HepG2 (cell line): ENCODE results near the gene NFAT5. TPM values are rescaled to one million over a fixed set of nuclear protein-coding genes. Genes with fewer than 3 reads are reported as not detected.

Experiments used
- ARID2 ChIP-seq: sonication (generic); formaldehyde crosslinking; IDR thresholded peaks from 2 replicates; pipeline ENCODE4 v1.8.1; 2022; ENCODE audit warnings: mild to moderate bottlenecking, missing genetic modification reagents, borderline replicate concordance
- ERF ChIP-seq: IDR thresholded peaks from 2 replicates; pipeline ENCODE4 v1.6.1; 2018; ENCODE audit warnings: missing biosample characterization, missing genetic modification reagents
- ETV6 ChIP-seq: sonication (generic); formaldehyde crosslinking; conservative IDR thresholded peaks from 2 replicates; pipeline ENCODE4 v1.4.0; 2020; ENCODE audit warnings: missing genetic modification reagents
- HDAC1 ChIP-seq: sonication (generic); formaldehyde crosslinking; IDR thresholded peaks from 2 replicates; pipeline ENCODE4 v1.5.1; 2020; ENCODE audit warnings: mild to moderate bottlenecking, missing genetic modification reagents
- KDM5A ChIP-seq: fragments of 200-600 bp; sonication (generic); IDR thresholded peaks from 2 replicates; pipeline ENCODE4 v1.7.0; 2018; ENCODE audit warnings: antibody characterized with exemption, mild to moderate bottlenecking, low read length, borderline replicate concordance
- KMT2B ChIP-seq: IDR thresholded peaks from 2 replicates; pipeline ENCODE4 v1.6.1; 2016; ENCODE audit warnings: missing genetic modification reagents, missing compliant biosample characterization
- RCOR2 ChIP-seq: IDR thresholded peaks from 2 replicates; pipeline ENCODE4 v1.6.1; 2016; ENCODE audit warnings: missing biosample characterization, missing genetic modification reagents
- SAP130 ChIP-seq: IDR thresholded peaks from 2 replicates; pipeline ENCODE4 v1.6.1; 2016; ENCODE audit warnings: low read depth
- XRCC5 ChIP-seq: fragments of 200-400 bp; formaldehyde crosslinking; optimal IDR thresholded peaks from 2 replicates; pipeline ENCODE3; 2017; ENCODE audit warnings: mild to moderate bottlenecking, low read length
- ZFP82 ChIP-seq: sonication (generic); formaldehyde crosslinking; IDR thresholded peaks from 2 replicates; pipeline ENCODE4 v1.5.1; 2020; ENCODE audit warnings: mild to moderate bottlenecking, missing genetic modification reagents, borderline replicate concordance
- ZNF724P ChIP-seq: sonication (generic); formaldehyde crosslinking; IDR thresholded peaks from 2 replicates; pipeline ENCODE4 v1.8.0; 2022; ENCODE audit warnings: missing genetic modification reagents, borderline replicate concordance
- ZNF775 ChIP-seq: sonication (generic); formaldehyde crosslinking; IDR thresholded peaks from 2 replicates; pipeline ENCODE4 v1.4.0; 2020; ENCODE audit warnings: missing genetic modification reagents, mild to moderate bottlenecking, moderate library complexity, borderline replicate concordance
- ZSCAN25 ChIP-seq: sonication (generic); formaldehyde crosslinking; IDR thresholded peaks from 2 replicates; pipeline ENCODE4 v1.8.0; 2022; ENCODE audit warnings: mild to moderate bottlenecking, missing genetic modification reagents
- polyA plus RNA-seq, 8 experiments: library from polyadenylated mRNA; depleted of rRNA in 3 of 8; stranded (reverse) in 7 of 8; unstranded in 1 of 8; fragments of >200 nt; fragmentation: Illumina TruSeq in 4 of 8; extraction: Trizol in 4 of 8; gene quantifications; 2 replicates each; pipeline versions ENCODE4 v1.2.1 to v1.2.3, GENCODE V29; 2011 to 2016; ENCODE audit warnings: low read depth in 4 of 8, missing spikeins in 1 of 8, mixed read lengths in 1 of 8; ENCODE audit not compliant: insufficient read depth in 1 of 8
- total RNA-seq, 5 experiments: library from RNA; depleted of rRNA; stranded (reverse); fragments of >200 nt; fragmentation: Illumina TruSeq; extraction: Trizol; gene quantifications; 2 replicates each; pipeline ENCODE4 v1.2.3, GENCODE V29; 2016; ENCODE audit warnings: low read depth in 1 of 5
- TF ChIP-seq, protein P1 (sequence below): sonication (generic); formaldehyde crosslinking; IDR thresholded peaks from 2 replicates; pipeline ENCODE4 v1.8.1; 2023; ENCODE audit warnings: mild to moderate bottlenecking, moderate library complexity, missing genetic modification reagents
- TF ChIP-seq, protein P2 (sequence below): sonication (generic); formaldehyde crosslinking; IDR thresholded peaks from 2 replicates; pipeline ENCODE4 v1.8.1; 2023; ENCODE audit warnings: mild to moderate bottlenecking, missing genetic modification reagents
- TF ChIP-seq, protein P3 (sequence below): sonication (generic); formaldehyde crosslinking; IDR thresholded peaks from 2 replicates; pipeline ENCODE4 v1.8.0; 2022; ENCODE audit warnings: mild to moderate bottlenecking, missing genetic modification reagents; ENCODE audit not compliant: insufficient replicate concordance
- TF ChIP-seq, protein P4 (sequence below): sonication (generic); formaldehyde crosslinking; IDR thresholded peaks from 2 replicates; pipeline ENCODE4 v1.8.0; 2022; ENCODE audit warnings: missing genetic modification reagents, low read depth, mild to moderate bottlenecking, borderline replicate concordance
- TF ChIP-seq, protein P5 (sequence below), 2 experiments: sonication (generic) in 1 of 2; formaldehyde crosslinking in 1 of 2; IDR thresholded peaks; 2 replicates each; pipeline versions ENCODE4 v1.4.0 to v1.6.1; 2018 to 2020; ENCODE audit warnings: missing genetic modification reagents in 2 of 2, borderline replicate concordance in 1 of 2, low read depth in 1 of 2, mild to moderate bottlenecking in 1 of 2, missing biosample characterization in 1 of 2
- TF ChIP-seq, protein P6 (sequence below): sonication (generic); formaldehyde crosslinking; conservative IDR thresholded peaks from 2 replicates; pipeline ENCODE4 v1.8.0; 2022; ENCODE audit warnings: mild to moderate bottlenecking, moderate library complexity, missing genetic modification reagents

The NFAT5 gene
- total and polyA plus RNA-seq, 2 of the 13 experiments (the other 11 are each of a cell fraction or from before 2014, with no cell fraction given) = 20.5 to 54.3 TPM

DNA sequence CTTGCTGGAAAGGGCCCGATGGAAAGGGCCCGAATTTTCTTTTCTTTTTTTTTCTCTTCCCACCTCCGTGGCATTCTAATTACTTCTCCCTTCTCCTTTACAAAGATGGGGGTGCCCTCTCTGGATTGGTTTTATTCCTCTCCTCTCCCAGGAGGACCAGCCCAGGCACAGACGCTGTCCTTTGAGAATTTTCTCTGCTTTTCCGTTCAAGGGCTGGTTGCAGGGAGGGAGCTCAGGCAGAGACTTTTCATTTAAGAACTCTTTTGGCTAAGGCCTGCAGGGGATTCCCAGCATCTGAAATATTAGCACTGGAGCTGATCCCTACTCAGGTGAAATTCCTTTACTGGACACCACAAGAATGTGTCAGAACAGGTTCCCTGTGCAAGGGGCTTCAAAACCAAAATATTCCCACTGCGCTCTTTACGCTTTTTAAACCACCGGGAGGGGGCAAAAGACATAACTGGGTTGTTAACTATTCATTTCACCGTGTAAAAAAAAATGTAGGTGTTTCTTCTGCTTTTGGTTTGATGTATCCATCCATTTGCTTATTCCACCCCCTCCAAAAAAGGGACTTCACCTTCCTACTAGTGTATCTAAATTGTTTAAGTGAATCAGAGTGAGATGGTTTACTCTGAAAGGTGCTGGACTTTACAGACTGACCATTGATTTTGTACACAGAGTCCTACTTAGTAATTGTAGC lies 1.4 kb downstream of the NFAT5 start (continued):
- TF ChIP-seq, protein P1, sequence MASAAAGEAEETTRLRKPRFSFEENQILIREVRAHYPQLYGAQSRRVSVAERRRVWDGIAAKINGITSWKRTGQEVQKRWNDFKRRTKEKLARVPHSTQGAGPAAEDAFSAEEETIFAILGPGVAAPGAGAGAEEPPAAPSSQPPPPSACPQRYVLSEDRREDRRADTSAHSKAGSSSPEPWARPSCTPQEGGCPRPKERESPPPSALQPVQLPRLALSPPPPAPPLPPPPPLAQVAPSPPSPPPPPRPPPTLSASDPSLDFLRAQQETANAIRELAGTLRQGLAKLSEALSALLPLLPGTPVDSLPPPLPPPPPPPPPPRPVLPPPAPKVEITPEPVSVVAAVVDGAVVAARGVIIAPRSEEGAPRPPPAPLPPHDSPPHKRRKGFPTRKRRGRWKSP = peak; percentile 68; the same call in 1 of the 2 replicates
- TF ChIP-seq KMT2B (peak; percentile 10; the same call in 1 of the 2 replicates), HDAC1 (CRISPR knock-in tag) (0 out of 2 replicates have a peak, but pooled peaks have one; percentile 21), ZSCAN25 (CRISPR knock-in tag) (0 out of 2 replicates have a peak, but pooled peaks have one; percentile 25), ZNF775 (no peak), ZNF724P (no peak), RCOR2 (peak; percentile 13; the same call in 1 of the 2 replicates), SAP130 (CRISPR knock-in tag) (peak; percentile 44), XRCC5 (peak; percentile 43), KDM5A (peak; percentile 21; the same call in 1 of the 2 replicates), ERF (CRISPR knock-in tag) (no peak), ARID2 (CRISPR knock-in tag) (0 out of 2 replicates have a peak, but pooled peaks have one; percentile 16), ETV6 (CRISPR knock-in tag) (no peak; the same call in 1 of the 2 replicates), ZFP82 (CRISPR knock-in tag) (0 out of 2 replicates have a peak, but pooled peaks have one; percentile 8)
- TF ChIP-seq, protein P2, sequence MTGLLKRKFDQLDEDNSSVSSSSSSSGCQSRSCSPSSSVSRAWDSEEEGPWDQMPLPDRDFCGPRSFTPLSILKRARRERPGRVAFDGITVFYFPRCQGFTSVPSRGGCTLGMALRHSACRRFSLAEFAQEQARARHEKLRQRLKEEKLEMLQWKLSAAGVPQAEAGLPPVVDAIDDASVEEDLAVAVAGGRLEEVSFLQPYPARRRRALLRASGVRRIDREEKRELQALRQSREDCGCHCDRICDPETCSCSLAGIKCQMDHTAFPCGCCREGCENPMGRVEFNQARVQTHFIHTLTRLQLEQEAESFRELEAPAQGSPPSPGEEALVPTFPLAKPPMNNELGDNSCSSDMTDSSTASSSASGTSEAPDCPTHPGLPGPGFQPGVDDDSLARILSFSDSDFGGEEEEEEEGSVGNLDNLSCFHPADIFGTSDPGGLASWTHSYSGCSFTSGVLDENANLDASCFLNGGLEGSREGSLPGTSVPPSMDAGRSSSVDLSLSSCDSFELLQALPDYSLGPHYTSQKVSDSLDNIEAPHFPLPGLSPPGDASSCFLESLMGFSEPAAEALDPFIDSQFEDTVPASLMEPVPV (CRISPR knock-in tag) = no peak
- TF ChIP-seq, protein P3, sequence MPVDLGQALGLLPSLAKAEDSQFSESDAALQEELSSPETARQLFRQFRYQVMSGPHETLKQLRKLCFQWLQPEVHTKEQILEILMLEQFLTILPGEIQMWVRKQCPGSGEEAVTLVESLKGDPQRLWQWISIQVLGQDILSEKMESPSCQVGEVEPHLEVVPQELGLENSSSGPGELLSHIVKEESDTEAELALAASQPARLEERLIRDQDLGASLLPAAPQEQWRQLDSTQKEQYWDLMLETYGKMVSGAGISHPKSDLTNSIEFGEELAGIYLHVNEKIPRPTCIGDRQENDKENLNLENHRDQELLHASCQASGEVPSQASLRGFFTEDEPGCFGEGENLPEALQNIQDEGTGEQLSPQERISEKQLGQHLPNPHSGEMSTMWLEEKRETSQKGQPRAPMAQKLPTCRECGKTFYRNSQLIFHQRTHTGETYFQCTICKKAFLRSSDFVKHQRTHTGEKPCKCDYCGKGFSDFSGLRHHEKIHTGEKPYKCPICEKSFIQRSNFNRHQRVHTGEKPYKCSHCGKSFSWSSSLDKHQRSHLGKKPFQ (CRISPR knock-in tag) = peak; percentile 52
- TF ChIP-seq, protein P4, sequence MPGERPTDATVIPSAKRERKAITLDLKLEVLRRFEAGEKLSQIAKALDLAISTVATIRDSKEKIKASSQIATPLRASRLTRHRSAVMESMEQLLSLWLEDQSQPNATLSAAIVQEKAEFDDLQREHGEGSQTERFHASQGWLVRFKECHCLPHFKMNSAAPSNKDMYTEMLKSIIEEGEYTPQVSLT (CRISPR knock-in tag) = 0 out of 2 replicates have a peak, but pooled peaks have one; percentile 60
- TF ChIP-seq, protein P5, sequence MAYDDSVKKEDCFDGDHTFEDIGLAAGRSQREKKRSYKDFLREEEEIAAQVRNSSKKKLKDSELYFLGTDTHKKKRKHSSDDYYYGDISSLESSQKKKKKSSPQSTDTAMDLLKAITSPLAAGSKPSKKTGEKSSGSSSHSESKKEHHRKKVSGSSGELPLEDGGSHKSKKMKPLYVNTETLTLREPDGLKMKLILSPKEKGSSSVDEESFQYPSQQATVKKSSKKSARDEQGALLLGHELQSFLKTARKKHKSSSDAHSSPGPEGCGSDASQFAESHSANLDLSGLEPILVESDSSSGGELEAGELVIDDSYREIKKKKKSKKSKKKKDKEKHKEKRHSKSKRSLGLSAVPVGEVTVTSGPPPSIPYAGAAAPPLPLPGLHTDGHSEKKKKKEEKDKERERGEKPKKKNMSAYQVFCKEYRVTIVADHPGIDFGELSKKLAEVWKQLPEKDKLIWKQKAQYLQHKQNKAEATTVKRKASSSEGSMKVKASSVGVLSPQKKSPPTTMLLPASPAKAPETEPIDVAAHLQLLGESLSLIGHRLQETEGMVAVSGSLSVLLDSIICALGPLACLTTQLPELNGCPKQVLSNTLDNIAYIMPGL (CRISPR knock-in tag; IDR thresholded peaks at IDR 0.05; ENCODE audit: borderline replicate concordance in 1 of 2, low read depth in 1 of 2) = peak in 1 of 2 experiments; percentile 15; a peak in 1 of 4 replicates
- TF ChIP-seq, protein P6, sequence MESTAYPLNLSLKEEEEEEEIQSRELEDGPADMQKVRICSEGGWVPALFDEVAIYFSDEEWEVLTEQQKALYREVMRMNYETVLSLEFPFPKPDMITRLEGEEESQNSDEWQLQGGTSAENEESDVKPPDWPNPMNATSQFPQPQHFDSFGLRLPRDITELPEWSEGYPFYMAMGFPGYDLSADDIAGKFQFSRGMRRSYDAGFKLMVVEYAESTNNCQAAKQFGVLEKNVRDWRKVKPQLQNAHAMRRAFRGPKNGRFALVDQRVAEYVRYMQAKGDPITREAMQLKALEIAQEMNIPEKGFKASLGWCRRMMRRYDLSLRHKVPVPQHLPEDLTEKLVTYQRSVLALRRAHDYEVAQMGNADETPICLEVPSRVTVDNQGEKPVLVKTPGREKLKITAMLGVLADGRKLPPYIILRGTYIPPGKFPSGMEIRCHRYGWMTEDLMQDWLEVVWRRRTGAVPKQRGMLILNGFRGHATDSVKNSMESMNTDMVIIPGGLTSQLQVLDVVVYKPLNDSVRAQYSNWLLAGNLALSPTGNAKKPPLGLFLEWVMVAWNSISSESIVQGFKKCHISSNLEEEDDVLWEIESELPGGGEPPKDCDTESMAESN (CRISPR knock-in tag) = no peak
